Effector memory CD4-positive, alpha-beta T cell (primary cell): ENCODE results near the gene HEMGN.
A peak's percentile ranks its signal among the peaks of the same experiment; 100 is the strongest.
"Not testable (repeated sequence)": the region's sequence is repeated elsewhere in the genome, so short reads cannot be mapped to it uniquely, and the experiment has no call there.

Experiments
- DNase-seq, 3 donors: peaks; one replicate each; pipeline ENCODE4 v3.0.0-alpha.2; 2020
- H3K27ac ChIP-seq: 2 replicates; pipeline ENCODE4 v1.7.0; 2013; ENCODE audit warnings: mild to moderate bottlenecking, low read length, moderate library complexity; ENCODE audit not compliant: insufficient read depth, poor library complexity, severe bottlenecking
- H3K27me3 ChIP-seq: replicated peaks from 2 replicates; pipeline ENCODE4 v1.7.0; 2013; ENCODE audit warnings: mild to moderate bottlenecking, low read length; ENCODE audit not compliant: insufficient read depth, control insufficient read depth, poor library complexity, severe bottlenecking
- H3K36me3 ChIP-seq: 2 replicates; pipeline ENCODE4 v1.7.0; 2013; ENCODE audit warnings: mild to moderate bottlenecking, low read length, moderate library complexity; ENCODE audit not compliant: control insufficient read depth, insufficient read depth
- H3K4me1 ChIP-seq: 2 replicates; pipeline ENCODE4 v1.7.0; 2013; ENCODE audit warnings: low read length, mild to moderate bottlenecking; ENCODE audit not compliant: control insufficient read depth, insufficient read depth, poor library complexity, severe bottlenecking
- H3K4me3 ChIP-seq: 2 replicates; pipeline ENCODE4 v1.7.0; 2013; ENCODE audit warnings: low read length, low read depth, mild to moderate bottlenecking; ENCODE audit not compliant: insufficient read depth, poor library complexity, severe bottlenecking
- H3K9me3 ChIP-seq: 2 replicates; pipeline ENCODE4 v1.7.0; 2013; ENCODE audit warnings: mild to moderate bottlenecking, low read length, moderate library complexity; ENCODE audit not compliant: control insufficient read depth

The HEMGN gene

GRCh38 chr9:97964901-97965300, 26.9 kb upstream of the HEMGN start:
- H3K27me3 ChIP-seq, result no peaks in the 10 kb centered on the region
- no peaks in the 10 kb centered on the region for H3K9me3 ChIP-seq
- no peak for DNase-seq
- H3K4me1 ChIP-seq, result no peaks in the 10 kb centered on the region
- no peaks in the 10 kb centered on the region for H3K36me3 ChIP-seq
- no peak overlapping the region for H3K27ac ChIP-seq
- no peak overlapping the region for H3K4me3 ChIP-seq

- no peak overlapping the region for H3K4me3 ChIP-seq
- H3K4me1 ChIP-seq, result no peaks in the 10 kb centered on the region
- H3K36me3 ChIP-seq, result no peaks in the 10 kb centered on the region
Observed at GRCh38 chr9:97963232-97963631, 25.3 kb upstream of the HEMGN start.

GRCh38 chr9:97962575-97962974, 24.6 kb upstream of the HEMGN start:
- Histone ChIP-seq H3K27ac (no peak overlapping the region), H3K4me3 (no peak overlapping the region), H3K4me1 (no peaks in the 10 kb centered on the region), H3K27me3 (no peaks in the 10 kb centered on the region), H3K9me3 (no peaks in the 10 kb centered on the region), H3K36me3 (no peaks in the 10 kb centered on the region)
- DNase-seq, result no peak

More at GRCh38 chr9:97963232-97963631, 25.3 kb upstream of the HEMGN start:
- H3K27ac ChIP-seq, result no peak overlapping the region
- H3K27me3 ChIP-seq, result no peaks in the 10 kb centered on the region
- H3K9me3 ChIP-seq, result no peaks in the 10 kb centered on the region
- no peak for DNase-seq

- Histone ChIP-seq H3K36me3 (no peaks in the 10 kb centered on the region), H3K4me1 (no peaks in the 10 kb centered on the region), H3K27ac (no peak overlapping the region), H3K27me3 (no peaks in the 10 kb centered on the region), H3K4me3 (no peak overlapping the region), H3K9me3 (no peaks in the 10 kb centered on the region)
- no peak for DNase-seq
Observed at GRCh38 chr9:97962136-97962535, 24.2 kb upstream of the HEMGN start.

GRCh38 chr9:97961361-97961760, 23.4 kb upstream of the HEMGN start:
- no peaks in the 10 kb centered on the region for H3K9me3 ChIP-seq
- no peaks in the 10 kb centered on the region for H3K27me3 ChIP-seq
- DNase-seq, result no peak
- no peak overlapping the region for H3K4me3 ChIP-seq
- no peaks in the 10 kb centered on the region for H3K36me3 ChIP-seq
- no peak overlapping the region for H3K27ac ChIP-seq
- H3K4me1 ChIP-seq, result no peaks in the 10 kb centered on the region

GRCh38 chr9:97960678-97961328, 22.8 kb upstream of the HEMGN start:
- H3K27ac ChIP-seq, H3K4me3 ChIP-seq, H3K9me3 ChIP-seq, H3K36me3 ChIP-seq, H3K4me1 ChIP-seq, DNase-seq, H3K27me3 ChIP-seq: not testable (repeated sequence)

GRCh38 chr9:97959585-97959984, 21.6 kb upstream of the HEMGN start:
- Histone ChIP-seq H3K27ac (no peak overlapping the region), H3K9me3 (no peaks in the 10 kb centered on the region), H3K4me3 (no peak overlapping the region), H3K27me3 (no peaks in the 10 kb centered on the region), H3K4me1 (no peaks in the 10 kb centered on the region), H3K36me3 (no peaks in the 10 kb centered on the region)
- no peak for DNase-seq

- Histone ChIP-seq H3K36me3 (no peaks in the 10 kb centered on the region), H3K4me3 (no peak overlapping the region), H3K27ac (no peak overlapping the region), H3K27me3 (no peaks in the 10 kb centered on the region), H3K9me3 (no peaks in the 10 kb centered on the region), H3K4me1 (no peaks in the 10 kb centered on the region)
- DNase-seq, result no peak
Observed at GRCh38 chr9:97958812-97959511, 21.0 kb upstream of the HEMGN start.

GRCh38 chr9:97956331-97956730, 18.4 kb upstream of the HEMGN start:
- Histone ChIP-seq H3K27me3 (no peaks in the 10 kb centered on the region), H3K9me3 (no peaks in the 10 kb centered on the region), H3K36me3 (no peaks in the 10 kb centered on the region), H3K27ac (no peak overlapping the region), H3K4me1 (no peaks in the 10 kb centered on the region), H3K4me3 (no peak overlapping the region)
- no peak for DNase-seq

- Histone ChIP-seq H3K36me3 (no peaks in the 10 kb centered on the region), H3K27ac (no peak overlapping the region), H3K4me1 (no peaks in the 10 kb centered on the region), H3K4me3 (no peak overlapping the region), H3K9me3 (no peaks in the 10 kb centered on the region), H3K27me3 (no peaks in the 10 kb centered on the region)
- peak; percentile 28 to 34 (median 30) for DNase-seq
Observed at GRCh38 chr9:97954550-97954989, 16.6 kb upstream of the HEMGN start.
